Coronary artery (tissue), 2 donors: ENCODE results near the gene ANKRD13A.

Experiments
- DNase-seq: peaks from one replicate; pipeline ENCODE4 v3.0.0-alpha.2; 2017; ENCODE audit warnings: low spot score
- H3K27ac ChIP-seq, 2 donors: fragments of 200-600 bp; sonication (generic); one replicate each; pipeline ENCODE4 v1.5.1; 2016 to 2019
- H3K4me3 ChIP-seq: fragments of 200-600 bp; sonication (generic); 2 replicates; pipeline ENCODE4 v1.5.1; 2016; ENCODE audit warnings: mild to moderate bottlenecking, moderate library complexity
- TF ChIP-seq, protein P1 (sequence below): fragments of 200-600 bp; sonication (generic); IDR thresholded peaks from one replicate; pipeline ENCODE4 v1.5.1; 2019; ENCODE audit warnings: antibody characterized with exemption

ANKRD13A gene

DNA sequence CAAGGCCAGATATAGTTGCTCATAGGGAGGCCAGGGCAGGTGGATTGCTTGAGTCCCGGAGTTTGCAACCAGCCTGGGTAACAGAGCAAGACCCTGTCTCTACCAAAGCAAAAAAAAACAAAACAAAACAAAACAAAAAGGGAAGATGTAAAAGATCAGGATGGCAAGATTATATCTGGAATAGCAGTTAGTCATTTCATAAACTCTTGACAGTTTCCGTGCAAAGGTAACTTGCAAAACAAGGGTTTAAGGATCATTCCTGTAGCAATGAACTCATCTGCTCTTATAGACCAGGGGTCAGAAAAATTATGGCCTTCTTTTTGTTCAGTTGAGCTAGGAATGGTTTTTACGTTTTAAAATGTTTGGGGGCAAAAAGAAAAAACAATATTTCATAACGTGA is 32.7 kb upstream of the ANKRD13A start:
- Histone ChIP-seq H3K27ac (no peak overlapping the region), H3K4me3 (no peak overlapping the region)
- TF ChIP-seq, protein P1, sequence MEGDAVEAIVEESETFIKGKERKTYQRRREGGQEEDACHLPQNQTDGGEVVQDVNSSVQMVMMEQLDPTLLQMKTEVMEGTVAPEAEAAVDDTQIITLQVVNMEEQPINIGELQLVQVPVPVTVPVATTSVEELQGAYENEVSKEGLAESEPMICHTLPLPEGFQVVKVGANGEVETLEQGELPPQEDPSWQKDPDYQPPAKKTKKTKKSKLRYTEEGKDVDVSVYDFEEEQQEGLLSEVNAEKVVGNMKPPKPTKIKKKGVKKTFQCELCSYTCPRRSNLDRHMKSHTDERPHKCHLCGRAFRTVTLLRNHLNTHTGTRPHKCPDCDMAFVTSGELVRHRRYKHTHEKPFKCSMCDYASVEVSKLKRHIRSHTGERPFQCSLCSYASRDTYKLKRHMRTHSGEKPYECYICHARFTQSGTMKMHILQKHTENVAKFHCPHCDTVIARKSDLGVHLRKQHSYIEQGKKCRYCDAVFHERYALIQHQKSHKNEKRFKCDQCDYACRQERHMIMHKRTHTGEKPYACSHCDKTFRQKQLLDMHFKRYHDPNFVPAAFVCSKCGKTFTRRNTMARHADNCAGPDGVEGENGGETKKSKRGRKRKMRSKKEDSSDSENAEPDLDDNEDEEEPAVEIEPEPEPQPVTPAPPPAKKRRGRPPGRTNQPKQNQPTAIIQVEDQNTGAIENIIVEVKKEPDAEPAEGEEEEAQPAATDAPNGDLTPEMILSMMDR = no peak
- no peak for DNase-seq

DNA sequence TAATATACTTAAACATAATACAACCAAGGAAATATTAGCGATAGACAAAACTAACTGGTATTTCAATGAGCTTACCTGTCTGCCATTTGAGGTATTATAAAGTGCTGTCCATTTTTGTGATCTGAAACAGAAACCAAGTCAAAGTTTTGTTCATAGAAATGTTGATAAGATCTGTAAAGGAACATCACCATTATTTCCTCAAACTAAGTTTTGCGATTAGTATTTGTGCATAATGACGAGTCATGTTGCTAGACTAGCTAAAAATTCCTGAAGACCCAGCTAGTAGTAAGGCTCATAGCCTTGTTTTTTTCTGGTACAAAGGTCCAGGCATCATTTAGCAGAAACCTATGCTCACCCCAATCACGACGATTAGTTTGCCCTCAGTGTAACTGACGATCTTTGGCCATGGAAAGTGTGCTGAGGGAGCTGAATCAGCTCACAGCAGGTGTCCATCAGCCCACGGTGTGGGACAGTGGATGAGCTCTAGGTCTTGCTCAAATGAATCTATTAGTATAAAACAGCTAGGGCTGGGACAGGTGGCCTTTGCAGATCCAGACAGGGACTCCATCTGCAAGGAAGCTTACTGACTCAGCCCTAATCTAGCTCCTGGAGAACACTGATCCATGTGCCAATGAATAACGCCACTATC is 31.7 kb upstream of the ANKRD13A start:
- no peak overlapping the region for H3K27ac ChIP-seq
- no peak overlapping the region for H3K4me3 ChIP-seq
- TF ChIP-seq, protein P1 = no peak
- DNase-seq = no peak

DNA sequence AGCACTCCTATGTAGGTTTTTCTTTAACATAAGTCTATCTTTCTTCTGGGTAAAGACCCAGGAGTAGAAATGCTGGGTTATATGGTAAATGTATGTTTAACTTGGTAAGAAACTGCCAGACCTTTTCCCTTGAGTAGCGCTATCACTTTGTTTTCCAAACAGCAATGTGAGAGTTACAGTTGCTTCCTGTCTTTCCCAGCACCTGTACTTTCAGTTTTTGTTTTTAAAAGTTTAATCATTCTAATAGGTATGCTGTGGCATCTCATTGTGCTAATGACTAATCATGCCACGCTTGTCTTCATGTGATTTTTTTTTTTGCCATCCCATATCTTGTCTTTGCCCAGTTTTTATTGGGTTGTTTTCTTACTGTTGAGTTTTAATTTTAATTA is 31.2 kb upstream of the ANKRD13A start:
- TF ChIP-seq, protein P1 = no peak
- Histone ChIP-seq H3K4me3 (no peak overlapping the region), H3K27ac (no peak overlapping the region)
- DNase-seq = no peak

DNA sequence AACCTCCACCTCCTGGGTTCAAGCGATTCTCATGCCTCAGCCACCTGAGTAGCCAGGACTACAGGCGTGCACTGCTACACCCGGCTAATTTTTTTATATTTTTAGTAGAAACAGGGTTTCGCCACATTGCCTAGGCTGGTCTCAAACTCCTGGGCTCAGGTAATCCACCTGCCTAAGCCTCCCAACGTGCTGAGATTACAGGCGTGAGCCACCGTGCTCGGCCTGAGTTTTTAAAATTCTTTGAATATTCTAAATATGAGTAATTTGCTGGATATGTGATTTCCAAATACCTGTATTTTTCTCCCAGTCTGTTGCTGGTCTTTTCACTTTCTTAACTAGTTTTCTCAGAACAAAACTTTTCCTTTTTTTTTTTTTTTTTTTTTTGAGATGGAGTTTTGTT is 30.4 kb upstream of the ANKRD13A start:
- Histone ChIP-seq H3K4me3 (no peak overlapping the region), H3K27ac (no peak overlapping the region)
- no peak for DNase-seq
- TF ChIP-seq, protein P1 = no peak

DNA sequence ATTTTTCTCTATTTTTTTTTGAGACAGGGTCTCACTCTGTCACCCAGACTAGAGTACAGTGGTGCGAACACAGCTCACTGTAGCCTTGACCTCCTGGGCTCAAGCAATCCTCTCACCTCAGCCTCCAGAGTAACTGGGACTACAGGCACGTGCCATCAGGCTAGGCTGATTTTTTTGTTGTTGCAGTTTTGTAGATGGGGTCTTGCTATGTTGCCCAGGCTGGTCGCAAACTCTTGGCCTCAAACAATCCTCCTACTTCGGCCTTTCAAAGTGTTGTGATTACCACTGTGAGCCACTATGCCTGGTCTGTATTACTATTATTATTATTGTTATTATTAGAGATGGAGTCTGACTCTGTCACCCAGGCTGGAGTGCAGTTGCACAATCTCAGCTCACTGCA is 26.4 kb upstream of the ANKRD13A start:
- TF ChIP-seq, protein P1 = no peak
- Histone ChIP-seq H3K27ac (no peak overlapping the region), H3K4me3 (no peak overlapping the region)
- DNase-seq = no peak

DNA sequence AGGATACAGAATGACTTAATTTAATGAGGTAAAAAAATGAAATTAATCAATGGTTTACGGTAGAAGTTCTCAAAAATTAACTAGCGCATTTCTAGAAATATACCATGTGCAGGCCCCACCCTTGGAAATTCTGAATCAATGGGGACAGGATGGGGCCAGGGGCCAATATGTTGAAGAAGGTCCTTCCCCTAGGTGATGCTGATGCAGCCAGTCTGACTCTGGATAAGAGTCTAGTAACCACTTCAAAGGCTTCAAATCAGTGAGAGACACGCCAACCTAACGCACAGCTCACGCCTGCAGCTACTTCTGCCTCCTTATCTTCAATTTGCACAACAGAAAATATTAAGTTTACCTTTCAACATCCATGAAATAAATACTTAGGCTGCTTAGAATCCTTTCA is 17.9 kb upstream of the ANKRD13A start:
- Histone ChIP-seq H3K4me3 (no peak overlapping the region), H3K27ac (no peak overlapping the region)
- no peak for DNase-seq
- TF ChIP-seq, protein P1 = no peak

DNA sequence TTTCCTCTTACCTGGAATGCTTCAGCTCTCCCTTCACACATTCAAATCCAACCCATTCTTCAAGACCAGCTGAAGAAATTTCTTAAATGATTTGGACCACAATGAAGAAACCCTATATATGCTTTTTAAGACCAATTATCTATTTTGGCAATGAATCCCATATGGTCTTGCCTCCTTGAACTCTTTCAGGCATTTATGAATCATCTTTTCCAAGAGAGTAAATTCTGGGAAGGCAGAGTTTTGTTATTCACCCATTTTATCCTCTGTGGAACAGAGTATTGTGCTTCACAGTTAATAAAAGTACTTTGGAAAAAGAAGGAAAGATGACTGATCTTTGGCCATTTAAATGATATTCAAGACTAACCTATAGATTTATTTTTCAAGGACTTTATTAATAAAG is 17.0 kb upstream of the ANKRD13A start:
- Histone ChIP-seq H3K27ac (no peak overlapping the region), H3K4me3 (no peak overlapping the region)
- TF ChIP-seq, protein P1 = no peak
- no peak for DNase-seq
